WTC11 (cell line): ENCODE results near the gene MALT1. TPM values are rescaled to one million over a fixed set of nuclear protein-coding genes. Genes with fewer than 3 reads are reported as not detected.

Source experiments
- ATAC-seq: fragments of 200-7000 bp; cut with Tn5 transposase; 2 replicates; pipeline ENCODE4 v1.10.0; 2021; ENCODE audit warnings: mild to moderate bottlenecking, moderate library complexity
- CTCF ChIA-PET: fragments of 300-600 bp; sonication (Branson Sonifier 250); formaldehyde crosslinking; loops from one replicate; lab custom pipeline; 2021; ENCODE audit warnings: antibody characterized with exemption; lab: Charles Lee
- POLR2A ChIA-PET: fragments of 350-600 bp; sonication (Branson Sonifier 250); formaldehyde crosslinking; loops from one replicate; lab custom pipeline; 2021; ENCODE audit warnings: antibody characterized with exemption; lab: Charles Lee
- DNase-seq: peaks from one replicate; pipeline ENCODE4 v3.0.0; 2021; ENCODE audit warnings: low spot score
- H3K27ac Mint-ChIP-seq: 2 replicates; pipeline ENCODE4 v1.8.0; 2021; ENCODE audit warnings: mixed read lengths
- H3K27me3 Mint-ChIP-seq: 2 replicates; pipeline ENCODE4 v1.8.0; 2021; ENCODE audit warnings: low read depth, mild to moderate bottlenecking, moderate library complexity, mixed read lengths
- H3K36me3 Mint-ChIP-seq: 2 replicates; pipeline ENCODE4 v1.8.0; 2021; ENCODE audit warnings: mixed read lengths
- H3K4me1 Mint-ChIP-seq: 2 replicates; pipeline ENCODE4 v1.8.0; 2022; ENCODE audit warnings: mixed read lengths
- H3K4me3 Mint-ChIP-seq: 2 replicates; pipeline ENCODE4 v1.8.0; 2021; ENCODE audit warnings: mild to moderate bottlenecking, moderate library complexity, mixed read lengths
- H3K9me3 Mint-ChIP-seq: 2 replicates; pipeline ENCODE4 v1.8.0; 2021; ENCODE audit warnings: mixed read lengths
- CBFB ChIP-seq: sonication (generic); formaldehyde crosslinking; IDR thresholded peaks from 2 replicates; pipeline ENCODE4 v1.8.1; 2022; ENCODE audit warnings: mild to moderate bottlenecking, low read depth, missing genetic modification reagents
- ELF4 ChIP-seq: sonication (generic); formaldehyde crosslinking; IDR thresholded peaks from 2 replicates; pipeline ENCODE4 v1.8.1; 2022; ENCODE audit warnings: low read depth, mild to moderate bottlenecking, moderate library complexity, missing genetic modification reagents
- EMX1 ChIP-seq: fragments of 250-450 bp; sonication (Bioruptor Pico); IDR thresholded peaks from 2 replicates; pipeline ENCODE4 v1.8.0; 2021; ENCODE audit warnings: mild to moderate bottlenecking
- ETV6 ChIP-seq: sonication (generic); formaldehyde crosslinking; IDR thresholded peaks from 2 replicates; pipeline ENCODE4 v1.8.1; 2022; ENCODE audit warnings: mild to moderate bottlenecking, missing genetic modification reagents
- FOXJ3 ChIP-seq: sonication (generic); formaldehyde crosslinking; IDR thresholded peaks from 2 replicates; pipeline ENCODE4 v1.9.0; 2021; ENCODE audit warnings: missing genetic modification reagents, mild to moderate bottlenecking, borderline replicate concordance
- FOXK1 ChIP-seq: sonication (generic); formaldehyde crosslinking; IDR thresholded peaks from 2 replicates; pipeline ENCODE4 v1.8.0; 2022; ENCODE audit warnings: mild to moderate bottlenecking, moderate library complexity, missing genetic modification reagents
- FOXP1 ChIP-seq: sonication (generic); formaldehyde crosslinking; IDR thresholded peaks from 2 replicates; pipeline ENCODE4 v1.8.0; 2022; ENCODE audit warnings: missing genetic modification reagents, mild to moderate bottlenecking, moderate library complexity, borderline replicate concordance
- HMGXB4 ChIP-seq: sonication (generic); formaldehyde crosslinking; IDR thresholded peaks from 2 replicates; pipeline ENCODE4 v1.8.1; 2023; ENCODE audit warnings: mild to moderate bottlenecking, moderate library complexity, missing genetic modification reagents
- NFATC4 ChIP-seq: fragments of 250-450 bp; sonication (Bioruptor Pico); IDR thresholded peaks from 2 replicates; pipeline ENCODE4 v1.9.0; 2021; ENCODE audit warnings: mild to moderate bottlenecking
- NR2C2 ChIP-seq: sonication (generic); formaldehyde crosslinking; IDR thresholded peaks from 2 replicates; pipeline ENCODE4 v1.8.0; 2022; ENCODE audit warnings: mild to moderate bottlenecking, missing genetic modification reagents
- NR3C1 ChIP-seq: sonication (generic); formaldehyde crosslinking; conservative IDR thresholded peaks from 2 replicates; pipeline ENCODE4 v1.8.1; 2023; ENCODE audit warnings: low read depth, mild to moderate bottlenecking, missing genetic modification reagents
- ZNF232 ChIP-seq: sonication (generic); formaldehyde crosslinking; IDR thresholded peaks from 2 replicates; pipeline ENCODE4 v1.8.0; 2022; ENCODE audit warnings: mild to moderate bottlenecking, missing genetic modification reagents
- ZNF425 ChIP-seq: fragments of 250-450 bp; sonication (Bioruptor Pico); conservative IDR thresholded peaks from 2 replicates; pipeline ENCODE4 v1.9.0; 2021; ENCODE audit warnings: mild to moderate bottlenecking
- ZSCAN18 ChIP-seq: fragments of 250-450 bp; sonication (Bioruptor Pico); IDR thresholded peaks from 2 replicates; pipeline ENCODE4 v2.1.2; 2022; ENCODE audit warnings: mild to moderate bottlenecking, moderate library complexity
- total RNA-seq: library from RNA; stranded (reverse); gene quantifications from 3 replicates; pipeline ENCODE4 v1.2.3, GENCODE V29; 2021
- TF ChIP-seq, protein P1 (sequence below): sonication (generic); formaldehyde crosslinking; IDR thresholded peaks from 2 replicates; pipeline ENCODE4 v1.8.1; 2023; ENCODE audit warnings: mild to moderate bottlenecking, missing genetic modification reagents, moderate library complexity
- TF ChIP-seq, protein P2 (sequence below): sonication (generic); formaldehyde crosslinking; IDR thresholded peaks from 2 replicates; pipeline ENCODE4 v1.8.1; 2022; ENCODE audit warnings: low read depth, mild to moderate bottlenecking, moderate library complexity, missing genetic modification reagents, borderline replicate concordance

The MALT1 gene
- total RNA-seq, 1 experiment from 2014 or later, result 13.2 TPM

GRCh38 chr18:58715540-58715939 is 44.3 kb downstream of the MALT1 start:
- POLR2A ChIA-PET, result interaction anchor here (0.6 kb wide), 1 partner anchor 782 kb away, joined by 5 read pairs; no protein-coding TSS in a partner anchor
- DNase-seq (no peak), ATAC-seq (no peak)
- Mint-ChIP-seq H3K4me1 (peaks cover 2% of the 10 kb centered on the region; the same call in 1 of the 2 replicates), H3K9me3 (no peaks in the 10 kb centered on the region), H3K36me3 (no peaks in the 10 kb centered on the region), H3K27ac (no peak overlapping the region), H3K27me3 (no peaks in the 10 kb centered on the region), H3K4me3 (no peak overlapping the region)
- CTCF ChIA-PET, result no interaction called here
- TF ChIP-seq HMGXB4 (CRISPR knock-in tag), result no peak

GRCh38 chr18:58716060-58716756 is 44.9 kb downstream of the MALT1 start:
- CTCF ChIA-PET, result interaction anchor here (1.8 kb wide), 1 partner anchor 48 kb away, joined by 15 read pairs; no protein-coding TSS in a partner anchor
- POLR2A ChIA-PET, result no interaction called here
- H3K27ac Mint-ChIP-seq, result 0 out of 2 replicates have a peak overlapping the region, but pooled peaks have one; percentile 3
- ATAC-seq, result no peak
- no peak overlapping the region for H3K4me3 Mint-ChIP-seq
- no peaks in the 10 kb centered on the region for H3K36me3 Mint-ChIP-seq
- TF ChIP-seq ZNF232 (CRISPR knock-in tag), result no peak
- TF ChIP-seq NR2C2 (CRISPR knock-in tag), result no peak
- TF ChIP-seq EMX1, result no peak
- no peak for TF ChIP-seq NR3C1 (CRISPR knock-in tag)
- TF ChIP-seq ETV6 (CRISPR knock-in tag), result no peak
- no peak for TF ChIP-seq NFATC4 (CRISPR knock-in tag)
- no peak for TF ChIP-seq ZNF425
- TF ChIP-seq FOXJ3 (CRISPR knock-in tag), result no peak
- TF ChIP-seq, protein P1, sequence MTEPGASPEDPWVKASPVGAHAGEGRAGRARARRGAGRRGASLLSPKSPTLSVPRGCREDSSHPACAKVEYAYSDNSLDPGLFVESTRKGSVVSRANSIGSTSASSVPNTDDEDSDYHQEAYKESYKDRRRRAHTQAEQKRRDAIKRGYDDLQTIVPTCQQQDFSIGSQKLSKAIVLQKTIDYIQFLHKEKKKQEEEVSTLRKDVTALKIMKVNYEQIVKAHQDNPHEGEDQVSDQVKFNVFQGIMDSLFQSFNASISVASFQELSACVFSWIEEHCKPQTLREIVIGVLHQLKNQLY (CRISPR knock-in tag), result no peak
- TF ChIP-seq ZSCAN18 (CRISPR knock-in tag), result no peak
- TF ChIP-seq, protein P2, sequence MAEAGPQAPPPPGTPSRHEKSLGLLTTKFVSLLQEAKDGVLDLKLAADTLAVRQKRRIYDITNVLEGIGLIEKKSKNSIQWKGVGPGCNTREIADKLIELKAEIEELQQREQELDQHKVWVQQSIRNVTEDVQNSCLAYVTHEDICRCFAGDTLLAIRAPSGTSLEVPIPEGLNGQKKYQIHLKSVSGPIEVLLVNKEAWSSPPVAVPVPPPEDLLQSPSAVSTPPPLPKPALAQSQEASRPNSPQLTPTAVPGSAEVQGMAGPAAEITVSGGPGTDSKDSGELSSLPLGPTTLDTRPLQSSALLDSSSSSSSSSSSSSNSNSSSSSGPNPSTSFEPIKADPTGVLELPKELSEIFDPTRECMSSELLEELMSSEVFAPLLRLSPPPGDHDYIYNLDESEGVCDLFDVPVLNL (CRISPR knock-in tag), result no peak
- TF ChIP-seq ELF4 (CRISPR knock-in tag), result no peak
- TF ChIP-seq FOXK1 (CRISPR knock-in tag), result no peak
- no peak for TF ChIP-seq CBFB
- TF ChIP-seq FOXP1 (CRISPR knock-in tag), result no peak
- no peaks in the 10 kb centered on the region for H3K9me3 Mint-ChIP-seq
- no peak for DNase-seq
- no peaks in the 10 kb centered on the region for H3K27me3 Mint-ChIP-seq
- peaks cover 2% of the 10 kb centered on the region; the same call in 1 of the 2 replicates for H3K4me1 Mint-ChIP-seq
